MM.1S (cell line): ENCODE results near the gene PIAS4.

ENCODE experiments used
- DNase-seq: peaks from one replicate; pipeline ENCODE4 v3.0.0-alpha.2; 2015
- H2AFZ ChIP-seq: fragments of 300-600 bp; sonication (generic); 2 replicates; pipeline ENCODE4 v1.6.0; 2016; ENCODE audit warnings: antibody characterized with exemption, low read length
- H3F3A ChIP-seq: fragments of 300-600 bp; sonication (generic); 2 replicates; pipeline ENCODE4 v1.6.1; 2016; ENCODE audit warnings: mild to moderate bottlenecking, antibody characterized with exemption, low read length, moderate library complexity, mixed read lengths; ENCODE audit not compliant: insufficient read depth
- H3K27ac ChIP-seq: fragments of 300-600 bp; sonication (generic); 2 replicates; pipeline ENCODE4 v1.5.1; 2016; ENCODE audit warnings: mild to moderate bottlenecking, low read length
- H3K27me3 ChIP-seq: fragments of 300-600 bp; sonication (generic); replicated peaks from 2 replicates; pipeline ENCODE4 v1.6.0; 2016; ENCODE audit warnings: low read length; ENCODE audit not compliant: insufficient read depth
- H3K36me3 ChIP-seq: fragments of 300-600 bp; sonication (generic); replicated peaks from 2 replicates; pipeline ENCODE4 v1.6.1; 2016; ENCODE audit warnings: mild to moderate bottlenecking, low read length, mixed read lengths; ENCODE audit not compliant: insufficient read depth
- H3K4me1 ChIP-seq: fragments of 300-600 bp; sonication (generic); 2 replicates; pipeline ENCODE4 v1.6.1; 2016; ENCODE audit warnings: low read length, mixed read lengths
- H3K4me2 ChIP-seq: fragments of 300-600 bp; sonication (generic); 2 replicates; pipeline ENCODE4 v1.6.0; 2016; ENCODE audit warnings: low read depth, low read length
- H3K4me3 ChIP-seq: fragments of 300-600 bp; sonication (generic); 2 replicates; pipeline ENCODE4 v1.5.1; 2016; ENCODE audit warnings: low read length, mixed read lengths
- H3K79me2 ChIP-seq: fragments of 300-600 bp; sonication (generic); 2 replicates; pipeline ENCODE4 v1.6.1; 2016; ENCODE audit warnings: mixed run types, low read length, mixed read lengths
- H3K9ac ChIP-seq: fragments of 300-600 bp; sonication (generic); 2 replicates; pipeline ENCODE4 v1.6.1; 2016; ENCODE audit warnings: low read length, mixed read lengths
- H3K9me2 ChIP-seq: fragments of 300-600 bp; sonication (generic); replicated peaks from 2 replicates; pipeline ENCODE4 v1.6.1; 2016; ENCODE audit warnings: mild to moderate bottlenecking, low read length, mixed read lengths; ENCODE audit not compliant: insufficient read depth
- H3K9me3 ChIP-seq: fragments of 300-600 bp; sonication (generic); replicated peaks from 2 replicates; pipeline ENCODE4 v1.6.1; 2016; ENCODE audit warnings: mild to moderate bottlenecking, low read length, mixed read lengths; ENCODE audit not compliant: insufficient read depth
- H4K20me1 ChIP-seq: fragments of 300-600 bp; sonication (generic); 2 replicates; pipeline ENCODE4 v1.6.1; 2016; ENCODE audit warnings: mild to moderate bottlenecking, low read length, moderate library complexity, mixed read lengths; ENCODE audit not compliant: insufficient read depth
- EZH2 ChIP-seq: fragments of 300-600 bp; sonication (generic); optimal IDR thresholded peaks from 2 replicates; pipeline ENCODE3; 2017; ENCODE audit warnings: low read depth, mild to moderate bottlenecking, antibody characterized with exemption, low read length, mixed read lengths
- EZH2phosphoT487 ChIP-seq: fragments of 300-600 bp; sonication (generic); IDR thresholded peaks from 2 replicates; pipeline ENCODE4 v1.6.1; 2018; ENCODE audit warnings: antibody characterized with exemption, low read length
- TF ChIP-seq, protein P1 (sequence below): fragments of 300-600 bp; sonication (generic); IDR thresholded peaks from 2 replicates; pipeline ENCODE4 v1.5.1; 2016; ENCODE audit warnings: antibody characterized with exemption, low read length, mixed read lengths

PIAS4 gene

DNA sequence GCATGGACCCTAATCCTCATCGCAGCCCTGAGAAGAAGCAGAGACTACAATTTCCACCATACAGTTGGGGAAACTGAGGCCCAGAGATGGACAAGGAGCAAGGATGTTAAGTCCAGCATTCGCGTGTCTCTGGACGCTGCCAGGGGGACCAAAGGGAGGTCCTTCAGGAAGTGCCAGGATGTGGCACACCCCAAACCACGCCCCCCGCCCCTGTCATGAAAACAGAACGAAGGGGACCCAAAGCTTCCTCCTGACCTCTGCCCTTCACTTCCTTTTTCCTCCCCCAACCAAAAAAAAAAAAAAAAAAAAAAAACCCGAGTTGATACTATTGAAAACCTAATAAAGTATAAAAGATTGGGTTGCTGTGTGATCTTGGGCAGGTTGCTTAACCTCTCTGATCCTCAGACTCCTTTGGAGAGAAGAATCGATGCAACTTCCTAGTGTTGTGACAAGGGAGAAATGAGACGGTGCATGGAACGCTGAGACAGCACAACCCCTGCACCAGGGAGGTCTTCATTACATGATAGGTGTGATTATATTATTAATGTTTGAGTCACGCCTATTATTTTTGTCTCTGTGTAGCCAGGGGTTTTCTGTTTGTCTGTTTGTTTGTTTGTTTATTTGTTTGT is 61.9 kb downstream of the PIAS4 start:
- no peak overlapping the region for H3K27ac ChIP-seq
- peaks cover 10% of the 10 kb centered on the region for H3K4me1 ChIP-seq
- TF ChIP-seq EZH2phosphoT487 (no peak), EZH2 (no peak)
- TF ChIP-seq, protein P1, sequence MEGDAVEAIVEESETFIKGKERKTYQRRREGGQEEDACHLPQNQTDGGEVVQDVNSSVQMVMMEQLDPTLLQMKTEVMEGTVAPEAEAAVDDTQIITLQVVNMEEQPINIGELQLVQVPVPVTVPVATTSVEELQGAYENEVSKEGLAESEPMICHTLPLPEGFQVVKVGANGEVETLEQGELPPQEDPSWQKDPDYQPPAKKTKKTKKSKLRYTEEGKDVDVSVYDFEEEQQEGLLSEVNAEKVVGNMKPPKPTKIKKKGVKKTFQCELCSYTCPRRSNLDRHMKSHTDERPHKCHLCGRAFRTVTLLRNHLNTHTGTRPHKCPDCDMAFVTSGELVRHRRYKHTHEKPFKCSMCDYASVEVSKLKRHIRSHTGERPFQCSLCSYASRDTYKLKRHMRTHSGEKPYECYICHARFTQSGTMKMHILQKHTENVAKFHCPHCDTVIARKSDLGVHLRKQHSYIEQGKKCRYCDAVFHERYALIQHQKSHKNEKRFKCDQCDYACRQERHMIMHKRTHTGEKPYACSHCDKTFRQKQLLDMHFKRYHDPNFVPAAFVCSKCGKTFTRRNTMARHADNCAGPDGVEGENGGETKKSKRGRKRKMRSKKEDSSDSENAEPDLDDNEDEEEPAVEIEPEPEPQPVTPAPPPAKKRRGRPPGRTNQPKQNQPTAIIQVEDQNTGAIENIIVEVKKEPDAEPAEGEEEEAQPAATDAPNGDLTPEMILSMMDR, result no peak
- H3K4me2 ChIP-seq, result no peak overlapping the region
- H3K36me3 ChIP-seq, result no peaks in the 10 kb centered on the region
- no peak for DNase-seq
- no peaks in the 10 kb centered on the region for H4K20me1 ChIP-seq
- peaks cover 34% of the 10 kb centered on the region for H3K27me3 ChIP-seq
- H3K9me3 ChIP-seq, result no peaks in the 10 kb centered on the region
- peaks cover 7% of the 10 kb centered on the region for H3F3A ChIP-seq
- H2AFZ ChIP-seq, result no peak overlapping the region
- H3K79me2 ChIP-seq, result peaks cover 7% of the 10 kb centered on the region
- H3K9ac ChIP-seq, result no peak overlapping the region
- no peak overlapping the region for H3K4me3 ChIP-seq
- H3K9me2 ChIP-seq, result no peaks in the 10 kb centered on the region

DNA sequence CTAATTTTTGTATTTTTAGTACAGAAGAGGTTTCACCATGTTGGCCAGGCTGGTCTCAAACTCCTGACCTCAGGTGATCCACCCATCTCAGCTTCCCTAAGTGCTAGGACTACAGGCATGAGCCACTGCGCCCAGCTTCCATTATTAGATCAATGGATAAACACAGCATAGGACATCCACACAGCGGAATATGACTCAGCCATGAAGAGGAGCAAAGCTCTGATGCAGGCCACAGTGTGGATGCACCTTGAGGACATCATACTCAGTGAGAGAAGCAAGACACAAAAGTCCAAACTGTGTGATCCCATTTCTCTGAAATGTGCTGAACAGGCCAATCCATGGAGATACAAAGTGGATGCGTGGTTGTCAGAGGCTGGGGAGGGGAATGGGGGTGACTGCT is 64.1 kb downstream of the PIAS4 start:
- Histone ChIP-seq H3K4me2 (no peak overlapping the region), H3K4me3 (no peak overlapping the region), H3K9ac (no peak overlapping the region), H3K79me2 (no peaks in the 10 kb centered on the region), H3K4me1 (peaks cover 10% of the 10 kb centered on the region), H3F3A (peaks cover 7% of the 10 kb centered on the region), H2AFZ (no peak overlapping the region), H3K9me3 (no peaks in the 10 kb centered on the region), H3K27me3 (peaks cover 34% of the 10 kb centered on the region), H4K20me1 (no peaks in the 10 kb centered on the region), H3K36me3 (no peaks in the 10 kb centered on the region), H3K9me2 (no peaks in the 10 kb centered on the region), H3K27ac (no peak overlapping the region)
- TF ChIP-seq EZH2phosphoT487, result no peak
- no peak for TF ChIP-seq EZH2
- TF ChIP-seq, protein P1, result no peak
- DNase-seq, result no peak

DNA sequence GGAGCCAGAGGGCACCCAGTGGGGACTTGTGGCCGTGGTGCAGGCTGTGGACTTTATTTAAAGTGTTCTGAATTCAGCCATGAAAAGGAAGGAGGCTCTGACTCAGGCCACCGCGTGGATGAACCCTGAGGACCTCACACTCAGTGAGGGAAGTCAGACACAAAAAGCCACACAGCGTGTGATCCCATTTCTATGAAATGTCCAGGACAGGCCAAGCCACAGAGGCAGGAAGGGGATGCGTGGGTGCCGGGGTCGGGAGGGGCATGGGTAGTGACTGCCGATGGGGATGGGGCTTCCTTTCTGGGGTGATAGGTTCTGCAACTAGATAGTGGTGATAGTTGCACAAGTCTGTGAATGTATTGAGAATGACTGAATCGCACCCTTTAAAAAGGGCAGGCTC is 67.8 kb downstream of the PIAS4 start:
- no peaks in the 10 kb centered on the region for H3F3A ChIP-seq
- H3K79me2 ChIP-seq, result no peaks in the 10 kb centered on the region
- H3K9ac ChIP-seq, result no peak overlapping the region
- no peaks in the 10 kb centered on the region for H3K9me2 ChIP-seq
- H3K4me2 ChIP-seq, result no peak overlapping the region
- H3K4me3 ChIP-seq, result no peak overlapping the region
- peaks cover 15% of the 10 kb centered on the region for H3K4me1 ChIP-seq
- H2AFZ ChIP-seq, result no peak overlapping the region
- no peaks in the 10 kb centered on the region for H3K36me3 ChIP-seq
- TF ChIP-seq EZH2phosphoT487 (no peak), EZH2 (no peak)
- TF ChIP-seq, protein P1, result no peak
- H3K9me3 ChIP-seq, result no peaks in the 10 kb centered on the region
- no peak overlapping the region for H3K27ac ChIP-seq
- no peaks in the 10 kb centered on the region for H4K20me1 ChIP-seq
- H3K27me3 ChIP-seq, result peaks cover 12% of the 10 kb centered on the region
- DNase-seq, result no peak
